Measurements from ENCODE around the gene DUSP16.
"Not testable (repeated sequence)": the region's sequence is repeated elsewhere in the genome, so short reads cannot be mapped to it uniquely, and the experiment has no call there.

The DUSP16 gene

DNA sequence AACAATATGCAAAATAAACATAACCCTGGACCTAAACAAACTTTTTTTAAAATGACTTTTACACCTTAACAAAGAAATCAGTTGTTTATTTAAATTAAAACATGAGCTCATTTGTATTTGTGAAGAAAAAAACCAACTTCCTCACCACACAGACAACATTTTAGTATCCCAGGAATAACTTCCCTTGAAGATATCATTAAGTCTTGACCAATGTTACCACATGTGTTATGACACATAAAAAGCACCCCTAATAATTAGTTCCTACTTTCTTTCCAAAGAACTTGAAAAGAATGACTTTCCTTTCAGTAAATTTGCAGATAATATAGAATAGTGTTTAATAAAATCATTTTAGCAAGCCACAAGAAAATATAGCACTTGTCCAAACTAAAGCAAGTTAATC is 42.4 kb downstream of the DUSP16 start:
- no peak for DNase-seq (ENCODE audit: low read depth)

DNA sequence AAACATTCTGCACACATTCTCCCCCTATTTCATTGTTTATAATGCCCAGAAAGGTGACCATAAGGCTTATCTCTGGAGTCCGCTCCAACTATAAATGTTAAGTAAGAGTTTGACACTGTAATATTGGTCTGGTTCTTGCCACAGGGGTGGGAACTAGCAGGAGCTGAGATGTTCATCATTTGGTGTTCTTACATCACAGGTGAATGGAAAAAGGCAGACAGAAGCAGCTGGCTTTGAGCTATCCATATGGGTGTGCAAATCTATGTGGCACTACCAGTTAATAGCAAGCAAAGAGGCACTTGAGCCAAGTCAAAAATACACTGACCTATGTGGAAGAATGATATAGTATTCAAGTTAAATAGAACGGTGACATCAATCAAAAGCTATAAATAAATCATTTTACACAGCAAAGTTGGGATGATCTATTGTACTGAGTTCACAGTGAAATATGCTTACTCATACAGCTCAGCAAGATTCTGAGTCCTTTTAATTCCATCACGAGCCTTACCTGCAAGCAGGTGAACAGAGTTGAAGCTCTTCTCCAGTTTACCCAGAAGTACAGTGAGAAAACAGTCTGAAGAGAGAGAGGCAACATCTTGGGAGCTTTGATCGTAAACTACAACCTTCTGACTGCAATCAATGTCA is 43.2 kb downstream of the DUSP16 start:
- DNase-seq (ENCODE audit: low read depth): no peak

DNA sequence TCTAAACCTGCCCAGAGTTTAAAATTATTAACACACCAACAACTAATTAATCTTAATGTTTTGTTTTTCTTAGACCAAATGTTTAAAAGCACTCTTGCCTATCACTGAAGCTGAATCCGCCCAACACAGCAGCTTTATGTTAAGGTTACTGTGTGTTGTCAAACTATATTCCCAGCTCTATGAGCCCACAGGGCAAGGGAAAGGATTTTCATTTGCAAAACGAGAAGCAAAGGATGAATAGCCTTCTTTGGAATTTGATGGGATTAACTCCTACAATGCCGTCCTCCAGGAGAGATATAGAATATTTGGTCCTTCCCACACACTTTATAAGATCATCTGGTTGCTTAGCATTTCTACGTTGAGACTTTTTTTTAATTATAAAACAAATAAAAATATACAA is 43.7 kb downstream of the DUSP16 start:
- no peak for DNase-seq (ENCODE audit: low read depth)

DNA sequence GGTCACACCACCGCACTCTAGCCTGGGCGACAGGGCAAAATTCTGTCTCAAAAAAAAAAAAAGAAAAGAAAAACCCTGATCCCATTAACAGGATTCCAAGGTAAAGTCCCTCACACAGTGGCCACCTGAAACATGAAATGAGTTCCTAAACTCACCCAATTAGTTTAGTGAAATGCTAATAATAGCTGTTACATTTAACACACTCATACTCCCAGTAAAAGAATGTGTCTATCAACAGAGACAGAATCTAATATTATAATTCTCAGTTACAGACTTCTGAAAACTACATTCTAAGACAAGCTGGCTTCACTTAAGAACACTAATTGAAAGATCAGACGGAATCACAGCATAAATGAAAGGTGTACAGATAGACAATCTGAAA is 44.2 kb downstream of the DUSP16 start:
- no peak for DNase-seq (ENCODE audit: low read depth)

DNA sequence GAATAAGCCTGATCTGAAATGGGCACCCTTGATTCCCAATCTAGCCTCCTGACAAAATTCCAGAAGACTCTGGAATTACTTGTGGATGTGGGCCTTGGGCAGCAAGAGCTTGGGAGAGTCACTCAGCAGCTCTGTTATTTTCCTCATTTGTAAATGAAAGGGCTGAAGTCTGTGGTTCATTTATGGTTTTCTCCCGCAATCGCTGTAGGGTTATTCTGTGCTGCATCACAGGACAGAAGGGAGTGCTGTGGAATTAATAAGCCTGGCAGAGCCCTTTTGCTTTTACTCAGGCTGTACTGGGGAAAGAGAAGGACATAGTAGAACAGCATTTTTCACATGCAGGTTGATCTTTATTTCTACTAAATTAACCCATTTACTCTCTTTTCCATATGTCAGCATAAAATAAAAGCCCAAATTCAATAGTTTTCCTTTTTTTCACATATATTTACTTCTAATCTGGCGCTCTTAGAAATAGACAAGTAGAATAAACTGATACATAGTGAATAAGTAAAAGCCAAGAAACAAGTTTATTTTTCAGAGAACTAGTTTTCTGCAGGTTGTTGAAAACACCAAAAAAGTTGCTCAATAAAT is 49.2 kb downstream of the DUSP16 start:
- DNase-seq (ENCODE audit: low read depth): no peak

DNA sequence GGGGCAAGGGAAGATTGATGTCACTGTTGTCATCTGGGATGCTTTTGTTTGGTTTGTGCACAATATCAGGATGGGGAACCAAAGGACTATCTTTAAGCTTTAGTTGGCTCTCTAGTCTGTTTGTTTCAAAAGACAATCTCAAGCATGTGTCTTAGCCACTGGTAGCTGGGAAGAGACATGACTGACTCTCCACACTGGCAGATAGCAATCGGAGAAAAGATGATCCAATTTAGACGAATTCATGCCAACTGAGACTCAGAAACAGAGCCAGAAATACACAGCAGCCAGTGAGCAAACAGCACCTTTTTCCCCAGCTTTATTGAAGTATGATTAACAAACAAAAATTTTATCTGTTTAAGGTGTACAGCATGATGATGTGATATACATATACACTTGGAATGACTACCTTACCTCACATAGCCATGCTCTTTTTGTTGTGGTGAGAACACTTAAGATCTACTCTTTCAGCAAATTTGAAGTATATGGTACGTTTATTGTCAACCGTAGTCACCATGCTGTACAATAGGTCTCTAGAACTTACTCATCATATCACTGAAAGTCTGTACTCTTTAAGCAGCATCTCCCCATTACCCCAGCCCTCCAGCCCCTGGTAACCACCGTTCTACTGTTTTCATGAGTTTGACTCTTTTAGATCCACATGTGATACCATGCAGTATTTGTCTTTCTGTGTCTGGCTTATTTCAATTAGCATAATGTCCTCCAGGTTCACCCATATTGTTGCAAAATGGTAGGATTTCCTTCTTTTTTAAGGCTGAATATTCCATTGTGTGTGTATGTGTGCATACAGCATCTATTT is 50.6 kb downstream of the DUSP16 start:
- DNase-seq (ENCODE audit: low read depth): peak; percentile 11

DNA sequence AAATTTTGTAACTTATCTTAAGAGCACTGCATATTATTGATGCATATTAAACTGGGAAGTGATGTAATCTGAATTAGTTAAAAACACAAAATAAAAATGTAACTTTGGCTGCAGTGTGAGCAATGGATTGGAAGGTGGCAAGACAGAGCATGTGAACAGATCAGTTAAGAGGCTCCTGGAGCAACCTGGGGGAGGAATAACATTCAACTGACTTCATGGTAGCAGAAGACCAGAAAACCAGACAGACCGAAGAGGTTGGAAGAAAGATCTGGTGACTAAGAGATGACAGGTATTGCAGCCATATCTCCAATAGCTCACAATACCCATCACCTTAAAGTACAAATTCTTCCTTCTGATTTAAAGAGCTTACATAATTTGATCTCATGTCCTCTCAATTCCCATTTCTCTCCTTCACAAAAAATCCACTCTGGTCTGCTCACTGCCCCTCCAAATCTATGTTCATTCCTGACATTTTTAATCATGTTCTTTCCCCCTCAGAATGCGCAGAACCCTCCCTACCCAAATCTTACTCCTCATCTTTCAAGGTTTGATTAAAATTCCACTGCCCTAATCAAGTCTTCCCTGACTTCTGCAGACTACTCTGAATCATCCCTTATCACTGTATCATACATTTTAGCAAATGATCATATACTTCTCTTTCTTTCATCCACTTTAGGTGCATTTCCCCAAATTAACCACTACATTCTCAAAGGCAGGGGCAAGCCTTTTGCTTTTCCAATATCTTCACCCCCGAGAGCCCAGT is 51.5 kb downstream of the DUSP16 start:
- no peak for DNase-seq (ENCODE audit: low read depth)

DNA sequence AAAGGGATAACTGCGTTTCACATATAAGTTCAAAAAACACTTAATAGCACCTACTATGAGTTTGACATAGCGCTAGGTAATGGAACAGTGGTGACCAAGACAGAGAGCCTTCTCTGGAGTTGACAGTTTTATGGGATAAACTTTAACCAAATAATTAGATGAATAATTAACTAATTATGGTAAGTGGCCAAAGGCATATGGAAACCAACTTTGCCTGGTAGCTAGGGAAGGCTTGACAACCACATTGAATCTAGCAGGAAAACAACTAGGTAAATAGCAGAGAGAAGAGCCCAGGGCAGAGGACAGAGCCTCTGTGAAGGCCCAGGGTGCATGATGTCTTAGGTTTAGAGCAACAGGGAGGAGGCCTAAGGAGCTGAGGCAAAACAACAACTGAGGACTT is 52.1 kb downstream of the DUSP16 start:
- DNase-seq (ENCODE audit: low read depth): no peak

DNA sequence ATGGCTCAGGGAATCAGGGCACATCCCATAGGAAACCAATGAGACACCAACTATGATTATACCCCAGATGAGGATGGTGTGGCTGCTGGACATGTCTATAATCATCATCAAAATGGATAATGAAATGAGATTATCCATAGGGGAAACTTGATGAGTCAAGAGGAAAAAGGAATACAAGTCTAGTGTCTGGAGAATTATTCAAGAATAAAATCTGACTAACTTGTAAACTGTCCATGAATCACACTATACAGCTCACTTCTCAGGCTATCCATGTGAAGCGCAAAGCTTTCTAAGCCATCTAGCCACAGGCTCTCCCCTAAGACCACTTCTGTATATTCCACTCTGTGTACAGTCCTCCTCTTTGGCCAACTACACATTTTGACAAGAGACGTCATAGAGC is 52.5 kb downstream of the DUSP16 start:
- no peak for DNase-seq (ENCODE audit: low read depth)

DNA sequence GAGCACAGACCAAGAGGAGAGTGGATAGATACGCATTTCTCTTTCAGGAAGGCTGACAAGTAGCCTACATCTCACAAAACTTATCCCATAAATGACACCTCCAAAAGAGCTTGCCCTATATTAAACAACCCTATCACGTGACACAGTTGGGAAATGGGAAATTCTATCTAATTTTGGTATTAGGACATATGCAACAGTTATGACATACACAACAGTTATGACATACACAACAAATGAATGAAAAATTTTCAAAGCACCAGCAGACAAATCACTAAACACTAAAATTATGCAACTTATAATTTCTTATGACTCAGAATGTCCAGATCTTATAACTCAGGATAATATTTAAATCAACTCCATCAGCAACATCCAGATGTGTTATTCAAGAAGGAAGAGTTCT is 54.1 kb downstream of the DUSP16 start:
- DNase-seq (ENCODE audit: low read depth): no peak

DNA sequence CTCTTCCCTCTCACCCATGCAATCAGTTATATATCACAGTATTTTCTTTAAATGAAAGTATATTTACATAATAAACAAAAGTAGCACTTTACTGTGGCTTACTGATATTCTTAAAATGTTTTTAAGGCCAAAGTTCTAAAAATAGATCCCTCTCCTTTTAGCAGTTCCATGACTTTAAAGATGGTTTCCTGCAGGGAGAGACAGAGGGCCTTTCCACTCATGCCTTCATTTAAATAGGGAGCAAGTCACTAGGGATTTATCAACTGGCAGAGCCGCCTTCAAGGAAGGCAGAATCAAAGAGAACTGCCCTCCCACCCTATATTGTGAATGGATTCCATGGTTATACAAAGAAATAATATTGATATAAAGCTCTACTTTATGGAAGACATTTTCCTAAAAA is 55.5 kb downstream of the DUSP16 start:
- no peak for DNase-seq (ENCODE audit: low read depth)

DNA sequence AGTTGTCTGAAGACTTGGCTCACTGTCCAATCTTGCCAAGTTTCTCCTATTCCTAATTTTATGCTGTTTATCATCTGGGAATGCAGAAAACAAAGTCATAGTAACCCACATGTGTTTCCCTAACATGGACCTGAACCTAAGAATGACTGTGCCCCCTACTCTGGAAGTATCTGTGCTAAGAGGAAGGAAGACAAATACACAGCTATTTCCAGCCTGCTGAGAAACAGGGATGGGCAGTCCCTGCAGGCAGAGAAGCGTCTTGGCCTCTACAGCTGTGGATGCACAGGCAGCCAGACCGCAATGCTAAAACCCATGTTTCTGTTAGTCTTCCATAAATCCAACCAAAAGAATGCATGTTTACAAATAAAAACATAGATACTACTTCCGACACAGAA is 56.2 kb downstream of the DUSP16 start:
- no peak for DNase-seq (ENCODE audit: low read depth)

DNA sequence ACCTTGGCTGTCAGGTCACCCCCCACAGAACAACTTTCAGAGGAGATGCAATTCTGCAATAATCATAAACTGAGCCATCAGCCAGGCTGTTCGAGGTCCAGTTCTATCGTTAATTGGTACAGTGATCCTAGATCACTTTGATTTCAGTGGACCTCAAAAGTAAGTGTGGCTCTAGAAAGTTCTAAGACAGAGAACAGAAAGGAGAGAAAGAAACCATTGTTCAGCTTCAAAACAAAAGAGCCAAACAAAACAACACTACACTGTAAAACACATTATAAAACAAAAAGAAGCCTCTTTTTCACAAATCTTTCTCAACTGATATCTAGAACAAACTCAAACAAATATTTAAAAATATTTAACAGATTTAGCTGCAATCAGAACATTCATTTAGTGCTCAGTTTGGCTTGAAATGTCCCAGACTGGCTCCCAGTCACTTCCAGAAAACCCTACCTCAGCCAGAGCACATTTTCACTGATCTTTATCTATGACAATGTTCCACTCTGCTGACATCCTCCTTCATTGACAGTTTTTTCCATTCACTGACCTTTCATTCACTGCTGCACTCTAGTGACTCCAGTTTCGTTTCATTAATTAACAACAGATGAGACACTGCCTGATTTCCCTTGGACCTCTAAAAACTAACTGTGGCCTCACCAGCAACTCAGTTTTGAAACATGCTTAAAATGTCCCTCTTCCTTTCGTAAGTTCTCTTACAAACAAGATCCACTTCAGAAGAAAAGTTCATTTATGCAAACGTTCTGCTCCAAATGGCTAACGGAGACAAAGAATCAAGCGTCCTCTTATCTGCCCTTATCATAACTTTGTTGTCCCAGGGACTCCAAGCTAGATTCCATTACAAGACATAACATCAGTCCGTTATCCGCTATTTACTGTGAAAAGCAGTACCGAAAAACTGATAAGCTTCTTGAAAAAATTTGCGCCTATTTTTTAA is 56.8 kb downstream of the DUSP16 start:
- DNase-seq (ENCODE audit: low read depth): no peak

DNA sequence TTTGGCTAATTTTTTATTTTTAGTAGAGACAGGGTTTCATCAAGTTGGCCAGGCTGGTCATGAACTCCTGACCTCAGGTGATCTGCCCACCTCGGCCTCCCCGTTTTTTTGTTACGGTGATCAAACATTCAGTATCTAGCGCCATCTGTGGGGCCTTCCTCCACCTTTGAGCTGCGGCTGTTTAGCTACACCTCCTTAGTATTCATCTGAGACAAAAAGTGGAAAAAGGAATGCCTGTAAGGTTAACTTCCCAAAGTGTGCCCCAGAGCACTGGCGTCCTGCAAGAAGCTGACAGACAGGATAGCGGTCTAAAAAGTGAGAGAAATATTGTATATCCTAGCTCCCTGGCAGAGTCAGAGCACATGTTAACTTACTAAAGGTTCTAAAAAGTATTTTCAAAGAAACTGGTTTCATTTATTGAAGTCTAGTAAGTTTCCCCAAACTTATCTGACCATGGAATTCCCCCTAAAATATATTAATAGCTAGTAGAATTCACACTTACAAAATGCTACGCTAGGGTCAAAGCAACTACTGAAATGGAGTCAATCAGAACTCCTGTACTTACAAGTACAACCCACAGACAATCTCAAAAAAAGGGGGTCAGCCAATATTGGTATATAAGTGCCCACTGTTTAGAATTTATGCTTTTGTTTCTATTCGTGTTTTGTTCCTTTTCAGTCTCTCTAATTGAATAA is 59.1 kb downstream of the DUSP16 start:
- DNase-seq (ENCODE audit: low read depth): no peak

DNA sequence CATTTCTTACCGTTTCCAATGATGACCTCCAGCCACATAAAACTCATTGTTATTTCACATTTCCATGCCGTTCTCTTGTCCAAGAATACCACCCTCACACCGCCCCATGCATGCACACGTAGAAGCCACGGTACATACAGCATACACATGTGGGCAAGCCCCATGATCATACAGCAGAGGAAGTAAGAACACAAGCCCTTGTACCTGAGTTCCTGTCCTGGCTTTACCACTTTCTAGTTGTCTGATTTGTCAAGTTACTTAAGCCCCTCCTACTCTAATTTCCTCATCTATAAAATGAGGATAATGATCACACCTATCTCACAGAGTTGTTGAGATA is 59.9 kb downstream of the DUSP16 start:
- DNase-seq (ENCODE audit: low read depth): no peak

DNA sequence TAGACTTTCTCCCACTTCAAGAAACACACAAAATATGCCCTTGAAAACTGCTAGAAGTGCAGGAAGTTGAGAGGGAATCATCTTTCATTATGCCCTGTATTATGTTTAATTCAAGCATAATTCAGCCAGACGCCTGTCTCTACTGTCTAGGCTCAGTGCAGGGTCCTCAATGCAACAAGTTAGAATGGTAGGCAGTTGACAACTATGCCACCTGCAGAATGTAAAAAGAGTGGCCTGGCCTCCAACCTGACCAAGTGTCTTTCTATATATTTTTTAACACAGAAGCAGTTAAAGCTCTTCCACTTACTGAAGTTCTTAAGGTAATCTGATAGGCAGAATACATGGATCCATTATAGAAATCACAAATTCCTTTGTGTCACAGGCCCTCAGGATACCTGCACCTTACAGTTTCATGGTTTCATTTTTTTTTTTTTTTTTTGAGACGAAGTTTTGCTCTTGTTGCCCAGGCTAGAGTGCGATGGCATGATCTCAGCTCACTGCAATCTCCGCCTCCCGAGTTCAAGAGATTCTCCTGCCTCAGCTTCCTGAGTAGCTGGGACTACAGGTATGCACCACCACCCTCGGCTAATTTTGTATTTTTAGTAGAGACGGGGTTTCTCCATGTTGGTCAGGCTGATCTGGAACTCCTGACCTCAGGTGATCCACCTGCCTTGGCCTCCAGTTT is 60.4 kb downstream of the DUSP16 start:
- not testable (repeated sequence) for DNase-seq (ENCODE audit: low read depth)

DNA sequence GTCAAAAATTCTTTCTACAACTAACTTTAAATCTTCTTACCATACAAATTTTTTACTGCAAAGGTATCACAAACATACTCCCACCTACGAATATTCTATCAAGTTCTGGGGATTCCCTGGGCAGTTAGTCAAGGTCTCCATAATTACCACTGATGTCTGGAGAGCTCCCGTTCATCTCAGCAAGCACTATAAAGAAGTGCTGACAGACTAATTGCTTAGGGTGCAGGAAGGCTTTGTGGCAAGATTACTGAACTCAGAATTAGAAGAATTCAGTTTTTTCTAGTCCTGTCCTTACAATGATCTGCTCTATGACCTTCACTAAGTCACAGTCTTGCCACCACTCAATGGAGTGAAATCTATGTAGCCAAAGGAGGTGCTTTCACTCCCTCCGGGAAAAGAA is 61.5 kb downstream of the DUSP16 start:
- no peak for DNase-seq (ENCODE audit: low read depth)

DNA sequence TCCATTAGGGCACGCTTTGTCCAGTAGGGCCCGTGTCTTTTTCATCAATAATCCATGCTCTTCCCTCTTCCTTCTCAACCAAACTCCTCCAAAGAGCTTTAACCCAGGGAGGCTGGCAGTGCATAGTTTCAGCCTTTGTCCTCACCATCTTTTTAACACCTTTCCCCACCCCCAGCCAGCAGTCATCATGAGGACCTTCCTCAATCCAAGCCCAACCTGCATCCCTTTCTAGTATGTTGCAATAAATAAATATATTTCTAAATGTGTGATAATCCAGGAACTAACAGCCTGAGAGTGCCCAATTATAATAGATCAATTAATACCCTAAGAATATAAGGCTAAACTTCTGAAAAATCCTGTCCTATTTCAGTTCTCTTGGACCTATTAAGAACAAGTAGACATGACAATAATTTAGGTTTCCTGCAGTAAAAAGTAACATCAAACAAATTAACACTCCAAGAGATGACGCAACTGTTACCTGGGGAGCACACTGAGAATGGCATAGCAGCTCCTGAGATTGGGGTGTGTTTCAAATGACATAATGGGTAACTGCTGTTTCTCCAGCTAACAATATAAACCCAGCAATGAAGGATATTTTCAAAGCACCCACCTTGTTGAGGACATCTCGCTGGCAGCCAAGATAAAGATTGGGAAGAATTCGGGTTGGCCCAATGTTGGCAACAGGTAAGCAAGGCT is 62.6 kb downstream of the DUSP16 start:
- DNase-seq (ENCODE audit: low read depth): no peak

DNA sequence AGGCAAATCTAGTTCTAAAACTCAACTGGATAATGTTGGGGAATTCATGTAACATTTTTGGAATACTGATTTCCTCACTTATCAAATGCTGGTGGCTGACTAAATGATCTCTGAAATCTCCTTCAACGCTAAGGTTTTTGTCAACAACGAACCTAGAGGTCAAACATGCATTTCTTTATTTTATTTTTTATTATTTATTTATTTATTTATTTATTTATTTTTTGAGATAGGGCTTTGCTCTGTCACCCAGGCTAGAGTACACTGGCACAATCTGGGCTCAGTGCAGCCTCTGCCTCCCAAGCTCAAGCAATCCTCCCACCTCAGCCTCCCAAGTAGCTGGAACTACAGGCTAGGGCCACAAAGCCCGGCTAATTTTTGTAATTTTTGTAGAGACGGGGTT is 64.5 kb downstream of the DUSP16 start:
- DNase-seq (ENCODE audit: low read depth): no peak

DNA sequence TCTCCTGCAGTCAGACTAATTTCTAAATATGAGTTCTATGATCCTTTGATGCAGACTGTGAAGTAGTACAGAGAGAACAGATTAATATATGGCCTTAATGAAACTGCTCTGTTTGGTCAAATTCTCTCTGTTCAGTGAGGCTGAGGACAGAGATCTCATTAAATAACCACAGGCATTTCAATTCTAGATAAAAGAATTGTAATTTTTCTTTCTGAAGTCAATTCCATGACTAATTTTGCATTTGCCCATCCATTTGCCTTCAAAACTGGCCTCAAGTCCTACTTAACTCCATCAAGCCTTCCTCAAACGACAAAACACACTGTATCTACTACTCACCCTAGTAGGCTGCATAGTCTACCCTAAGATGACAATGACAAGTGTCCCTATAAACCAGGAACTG is 67.1 kb downstream of the DUSP16 start:
- DNase-seq (ENCODE audit: low read depth): no peak
